Epidermal melanocyte (primary cell): ENCODE measurements around the gene CRK.
"Not testable (repeated sequence)": the region's sequence is repeated elsewhere in the genome, so short reads cannot be mapped to it uniquely, and the experiment has no call there.

Experiments used
- DNase-seq: peaks from one replicate; pipeline ENCODE4 v3.0.0; 2011; ENCODE audit warnings: low spot score; ENCODE audit not compliant: insufficient read length

Gene CRK

GRCh38 chr17:1390432-1391367 lies 65.3 kb downstream of the CRK start:
- no peak for DNase-seq

GRCh38 chr17:1387490-1388227 lies 68.4 kb downstream of the CRK start:
- DNase-seq: not testable (repeated sequence)

GRCh38 chr17:1386675-1387190 lies 69.3 kb downstream of the CRK start:
- DNase-seq: not testable (repeated sequence)

GRCh38 chr17:1386265-1386664 lies 69.8 kb downstream of the CRK start:
- no peak for DNase-seq

GRCh38 chr17:1385861-1386260 lies 70.2 kb downstream of the CRK start:
- no peak for DNase-seq

- no peak for DNase-seq
These were observed 71.1 kb downstream of the CRK start for GRCh38 chr17:1384905-1385435.

GRCh38 chr17:1379930-1380313 lies 76.1 kb downstream of the CRK start:
- no peak for DNase-seq

GRCh38 chr17:1379208-1379929 lies 76.7 kb downstream of the CRK start:
- DNase-seq: no peak

- DNase-seq: not testable (repeated sequence)
These were observed 77.6 kb downstream of the CRK start for GRCh38 chr17:1378476-1378860.

GRCh38 chr17:1377334-1377733 lies 78.7 kb downstream of the CRK start:
- DNase-seq: no peak

GRCh38 chr17:1376061-1376460 lies 80.0 kb downstream of the CRK start:
- no peak for DNase-seq

- DNase-seq: no peak
These were observed 80.4 kb downstream of the CRK start for GRCh38 chr17:1375615-1376014.

- DNase-seq: no peak
These were observed 81.4 kb downstream of the CRK start for GRCh38 chr17:1374431-1375177.

- no peak for DNase-seq
These were observed 82.3 kb downstream of the CRK start for GRCh38 chr17:1373707-1374237.

- no peak for DNase-seq
These were observed 83.4 kb downstream of the CRK start for GRCh38 chr17:1372618-1373017.

GRCh38 chr17:1371893-1372590 lies 84.0 kb downstream of the CRK start:
- no peak for DNase-seq
